Glomerular endothelial cell (primary cell): ENCODE data around the gene PLAGL1. TPM values are rescaled to one million over a fixed set of nuclear protein-coding genes. Genes with fewer than 3 reads are reported as not detected.

Experiments used
- total RNA-seq: library from RNA; depleted of rRNA; stranded (reverse); fragments of >200 nt; gene quantifications from 2 replicates; pipeline ENCODE4 v1.2.3, GENCODE V29; 2015

PLAGL1 gene
- total RNA-seq, 1 donor from 2014 or later, result 31.0 TPM

Other genes starting within 250 kb of the PLAGL1 start
- gene LTV1, start 164.9 kb downstream of the PLAGL1 start, total RNA-seq, result 16.2 and 18.2 TPM in 2 replicates
- not detected in 2 replicates for gene ZC2HC1B, start 143.8 kb downstream of the PLAGL1 start, total RNA-seq
- gene SF3B5, start 87.3 kb upstream of the PLAGL1 start, total RNA-seq, result 137 and 163 TPM in 2 replicates
- gene STX11, start 142.3 kb upstream of the PLAGL1 start, total RNA-seq, result 9.3 and 16.0 TPM in 2 replicates